Testis (tissue), 3 donors: ENCODE results near the gene TUBGCP6. TPM values are rescaled to one million over a fixed set of nuclear protein-coding genes. Genes with fewer than 3 reads are reported as not detected.

Experiments used
- DNase-seq: peaks from one replicate; pipeline ENCODE4 v3.0.0-alpha.2; 2019
- H3K27ac ChIP-seq, 2 donors: fragments of 200-600 bp; sonication (generic); one replicate each; pipeline ENCODE4 v1.5.1; 2019
- H3K27me3 ChIP-seq: fragments of 200-600 bp; sonication (generic); one replicate; pipeline ENCODE4 v1.5.1; 2019
- H3K36me3 ChIP-seq: fragments of 200-600 bp; sonication (generic); one replicate; pipeline ENCODE4 v1.5.1; 2017; ENCODE audit warnings: low read depth; ENCODE audit errors: missing control alignments
- H3K4me1 ChIP-seq: fragments of 200-600 bp; sonication (generic); one replicate; pipeline ENCODE4 v1.5.1; 2019
- H3K4me3 ChIP-seq, 2 donors: fragments of 200-600 bp; sonication (generic); one replicate each; pipeline ENCODE4 v1.5.1; 2017 to 2019
- H3K9me3 ChIP-seq: fragments of 200-600 bp; sonication (generic); one replicate; pipeline ENCODE4 v1.5.1; 2017
- POLR2A ChIP-seq: fragments of 450-650 bp; IDR thresholded peaks from one replicate; pipeline ENCODE4 v1.6.1; 2017; ENCODE audit warnings: antibody characterized with exemption, mild to moderate bottlenecking, moderate library complexity
- WGBS, 2 donors: methylation state at CpG; one replicate each; pipeline ENCODE4 v1.1.5; 2018; 5-methylcytosine and 5-hydroxymethylcytosine counted together
- intact Hi-C: fragments of 100-400 bp; cut with DNase I; formaldehyde crosslinking; loops from one replicate; pipeline ENCODE4 v1.15.1; 2023; ENCODE audit warnings: low total_unique reads
- polyA plus RNA-seq: library from polyadenylated mRNA; stranded (reverse); fragments of 350-450 nt; fragmentation: Illumina TruSeq; extraction: RNeasy Lipid Tissue Mini Kit (QIAGEN cat#74804); gene quantifications from one replicate; pipeline ENCODE4 v1.2.3, GENCODE V29; 2014; ENCODE audit warnings: low read depth, low replicate concordance; ENCODE audit not compliant: insufficient read depth
- total RNA-seq, 2 donors: library from RNA; depleted of rRNA; stranded (reverse); fragments of >200 nt; gene quantifications; one replicate each; pipeline ENCODE4 v1.2.3, GENCODE V29; 2016
- TF ChIP-seq, protein P1 (sequence below), 3 experiments: fragments of 450-650 bp in 2 of 3; fragments of 200-600 bp in 1 of 3; sonication (generic) in 1 of 3; IDR thresholded peaks; one replicate each; pipeline ENCODE4 v1.5.1; 2016 to 2019; ENCODE audit warnings: antibody characterized with exemption in 3 of 3, mild to moderate bottlenecking in 2 of 3, moderate library complexity in 1 of 3

TUBGCP6 gene
- total and polyA plus RNA-seq, 3 donors from 2014 or later: 40.2 to 143 (median 136) TPM

DNA sequence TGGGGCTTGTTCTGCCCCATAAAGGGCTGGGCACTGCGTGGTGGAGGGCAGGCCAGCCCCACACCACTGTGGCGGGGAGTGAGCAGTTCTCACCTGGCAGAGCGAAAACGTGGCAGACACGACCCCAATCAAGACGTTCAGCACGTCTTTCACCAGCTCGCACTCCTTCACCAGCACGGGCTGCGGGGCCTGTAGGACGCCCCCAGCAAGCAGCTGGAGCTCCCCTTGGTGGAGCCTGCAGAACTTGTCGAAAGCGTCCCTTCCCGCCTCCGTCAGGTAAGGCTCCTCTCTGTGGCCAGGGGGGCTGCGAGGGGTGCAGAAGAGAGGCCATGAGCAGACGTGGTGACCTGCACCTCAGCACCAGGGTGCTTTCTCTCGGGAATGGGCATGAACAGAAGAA is 11.6 kb downstream of the TUBGCP6 start:
- Histone ChIP-seq H3K9me3 (no peaks in the 10 kb centered on the region), H3K27ac (no peak overlapping the region), H3K4me3 (no peak overlapping the region), H3K27me3 (no peaks in the 10 kb centered on the region), H3K4me1 (no peaks in the 10 kb centered on the region), H3K36me3 (no peaks in the 10 kb centered on the region)
- TF ChIP-seq POLR2A: no peak
- TF ChIP-seq, protein P1, sequence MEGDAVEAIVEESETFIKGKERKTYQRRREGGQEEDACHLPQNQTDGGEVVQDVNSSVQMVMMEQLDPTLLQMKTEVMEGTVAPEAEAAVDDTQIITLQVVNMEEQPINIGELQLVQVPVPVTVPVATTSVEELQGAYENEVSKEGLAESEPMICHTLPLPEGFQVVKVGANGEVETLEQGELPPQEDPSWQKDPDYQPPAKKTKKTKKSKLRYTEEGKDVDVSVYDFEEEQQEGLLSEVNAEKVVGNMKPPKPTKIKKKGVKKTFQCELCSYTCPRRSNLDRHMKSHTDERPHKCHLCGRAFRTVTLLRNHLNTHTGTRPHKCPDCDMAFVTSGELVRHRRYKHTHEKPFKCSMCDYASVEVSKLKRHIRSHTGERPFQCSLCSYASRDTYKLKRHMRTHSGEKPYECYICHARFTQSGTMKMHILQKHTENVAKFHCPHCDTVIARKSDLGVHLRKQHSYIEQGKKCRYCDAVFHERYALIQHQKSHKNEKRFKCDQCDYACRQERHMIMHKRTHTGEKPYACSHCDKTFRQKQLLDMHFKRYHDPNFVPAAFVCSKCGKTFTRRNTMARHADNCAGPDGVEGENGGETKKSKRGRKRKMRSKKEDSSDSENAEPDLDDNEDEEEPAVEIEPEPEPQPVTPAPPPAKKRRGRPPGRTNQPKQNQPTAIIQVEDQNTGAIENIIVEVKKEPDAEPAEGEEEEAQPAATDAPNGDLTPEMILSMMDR (IDR thresholded peaks at IDR 0.05): no peak
- WGBS, 2 donors: 88 to 91% methylated on average over 11 to 18 of the region's 18 CpGs
- DNase-seq: no peak
- intact Hi-C loops: no loop called here

DNA sequence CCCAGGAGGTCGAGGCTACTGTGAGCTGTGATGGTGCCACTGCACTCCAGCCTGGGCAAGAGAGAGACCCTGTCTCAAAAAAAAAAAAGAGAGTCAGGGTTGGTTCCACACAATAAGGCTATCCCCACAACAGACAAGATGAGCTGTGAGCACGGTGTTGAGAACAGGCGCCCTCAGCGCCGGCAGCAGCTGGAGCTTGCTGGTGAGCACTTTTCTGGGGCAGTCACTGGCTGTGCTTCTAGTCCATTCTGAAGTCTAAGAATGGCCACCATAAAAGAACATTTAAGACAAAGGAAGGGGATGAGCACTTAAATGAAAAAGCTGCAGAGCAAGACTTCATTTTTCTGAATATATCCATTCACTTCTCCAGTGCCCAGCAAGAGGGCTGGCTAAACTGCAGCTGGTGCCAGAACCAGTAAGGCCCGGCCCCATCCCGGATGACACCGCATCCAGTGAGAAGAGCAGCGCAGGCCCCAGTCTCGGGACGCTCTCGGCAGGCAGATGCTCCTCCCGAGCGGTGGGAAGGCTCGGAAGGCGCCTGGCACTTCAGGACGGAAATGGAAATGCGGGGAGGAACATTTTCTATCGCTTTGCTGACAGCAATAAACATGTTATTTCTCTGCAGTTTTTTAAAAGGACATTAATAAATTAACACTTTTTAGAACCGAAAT is 12.2 kb downstream of the TUBGCP6 start:
- H3K9me3 ChIP-seq: no peaks in the 10 kb centered on the region
- no peak for DNase-seq
- intact Hi-C loops: no loop called here
- H3K27ac ChIP-seq: no peak overlapping the region
- TF ChIP-seq, protein P1 (IDR thresholded peaks at IDR 0.05): no peak
- no peaks in the 10 kb centered on the region for H3K4me1 ChIP-seq
- 88 to 90% methylated on average over 20 of the region's 20 CpGs for WGBS, 2 donors
- no peaks in the 10 kb centered on the region for H3K27me3 ChIP-seq
- H3K4me3 ChIP-seq: no peak overlapping the region
- no peaks in the 10 kb centered on the region for H3K36me3 ChIP-seq

DNA sequence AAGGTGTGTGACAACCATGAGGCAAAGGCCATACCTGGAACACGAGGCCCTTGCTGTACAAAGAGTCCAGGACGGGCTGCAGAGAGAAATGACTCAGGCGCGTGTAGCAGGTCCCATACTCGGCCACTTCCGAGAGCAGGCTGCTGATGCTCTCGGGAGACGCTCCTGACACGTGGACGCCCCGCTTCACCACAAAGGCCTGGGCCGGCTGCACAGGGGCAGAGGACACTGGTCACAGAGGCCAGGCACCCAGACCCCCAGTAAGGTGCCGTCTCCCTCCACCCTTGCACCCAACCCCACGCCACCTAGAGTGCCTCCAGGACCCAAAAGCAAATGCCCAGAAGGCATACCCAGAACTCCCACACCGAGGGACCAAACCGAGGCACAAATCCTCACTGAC is 15.5 kb downstream of the TUBGCP6 start:
- DNase-seq: no peak
- no peaks in the 10 kb centered on the region for H3K36me3 ChIP-seq
- intact Hi-C loops: no loop called here
- no peaks in the 10 kb centered on the region for H3K4me1 ChIP-seq
- WGBS, 2 donors: 94 to 96% methylated on average over 7 to 16 of the region's 16 CpGs
- no peak overlapping the region for H3K27ac ChIP-seq
- no peak overlapping the region for H3K4me3 ChIP-seq
- no peaks in the 10 kb centered on the region for H3K27me3 ChIP-seq
- TF ChIP-seq, protein P1 (IDR thresholded peaks at IDR 0.05): no peak
- no peak for TF ChIP-seq POLR2A
- H3K9me3 ChIP-seq: no peaks in the 10 kb centered on the region

DNA sequence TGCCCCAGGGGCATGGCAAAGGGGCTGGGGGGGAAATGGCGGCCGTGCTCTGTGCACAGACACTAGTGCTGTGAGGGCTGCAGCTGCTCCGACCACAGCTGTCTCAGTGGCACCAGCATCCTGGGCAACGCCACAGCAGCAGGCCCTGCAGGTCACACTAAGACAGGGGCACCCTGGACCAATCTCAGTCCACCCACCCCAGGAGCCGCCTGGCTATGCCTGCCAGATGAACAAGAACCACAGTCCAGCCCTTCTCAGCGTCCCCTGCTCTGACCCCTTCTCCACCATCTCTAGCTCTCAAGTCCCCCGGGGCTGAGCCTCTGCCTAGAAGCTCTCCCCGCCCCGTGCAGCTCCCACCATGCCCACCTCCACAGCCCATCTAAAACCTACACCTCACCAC is 16.5 kb downstream of the TUBGCP6 start:
- WGBS, 2 donors: 92 to 94% methylated on average over 7 to 9 of the region's 9 CpGs
- Histone ChIP-seq H3K4me1 (no peaks in the 10 kb centered on the region), H3K27me3 (no peaks in the 10 kb centered on the region), H3K27ac (no peak overlapping the region), H3K9me3 (no peaks in the 10 kb centered on the region), H3K36me3 (no peaks in the 10 kb centered on the region), H3K4me3 (no peak overlapping the region)
- intact Hi-C loops: no loop called here
- no peak for DNase-seq
- TF ChIP-seq POLR2A: no peak
- TF ChIP-seq, protein P1 (IDR thresholded peaks at IDR 0.05): no peak

DNA sequence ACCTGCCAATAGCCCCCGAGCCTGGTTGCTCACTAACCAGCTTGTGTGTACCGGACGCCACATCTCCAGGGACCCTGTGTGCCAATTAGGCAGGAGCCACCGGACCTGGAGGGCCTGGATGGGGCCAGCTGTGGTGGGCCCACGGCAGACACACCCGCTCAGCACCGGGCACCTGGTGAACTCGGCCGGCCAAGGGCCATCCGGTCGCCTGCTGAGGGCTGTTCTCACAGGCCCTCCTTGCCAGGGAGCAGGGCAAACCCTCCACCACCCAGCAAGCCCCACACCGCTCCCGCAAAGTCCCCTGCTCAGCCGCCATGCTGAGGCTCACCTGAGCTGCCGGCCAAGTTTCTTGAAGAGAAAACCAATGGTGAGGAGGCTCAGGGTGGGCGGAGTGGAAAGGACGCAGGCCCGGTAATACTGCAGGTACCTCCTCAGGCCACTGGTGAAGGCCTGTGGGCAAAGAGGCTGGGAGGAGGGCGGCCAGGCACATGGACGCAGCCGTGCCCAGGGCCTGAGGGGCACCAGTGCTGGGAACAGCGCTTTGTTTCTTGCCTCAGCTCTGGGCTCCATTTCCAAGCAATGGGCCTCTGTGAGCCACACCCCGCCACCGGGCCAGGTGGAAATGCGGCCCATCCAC is 17.1 kb downstream of the TUBGCP6 start:
- H3K4me3 ChIP-seq: no peak overlapping the region
- no peak overlapping the region for H3K27ac ChIP-seq
- TF ChIP-seq, protein P1 (IDR thresholded peaks at IDR 0.05): no peak
- TF ChIP-seq POLR2A: no peak
- WGBS, 2 donors: 88 to 90% methylated on average over 17 to 25 of the region's 25 CpGs
- H3K36me3 ChIP-seq: no peaks in the 10 kb centered on the region
- no peaks in the 10 kb centered on the region for H3K9me3 ChIP-seq
- no peak for DNase-seq
- H3K27me3 ChIP-seq: no peaks in the 10 kb centered on the region
- intact Hi-C loops: no loop called here
- no peaks in the 10 kb centered on the region for H3K4me1 ChIP-seq
